NCI-H460 (cell line): ENCODE measurements around the gene APOL4. TPM values are rescaled to one million over a fixed set of nuclear protein-coding genes. Genes with fewer than 3 reads are reported as not detected.
"Not testable (repeated sequence)": the region's sequence is repeated elsewhere in the genome, so short reads cannot be mapped to it uniquely, and the experiment has no call there.

Experiments
- DNase-seq: peaks from one replicate; pipeline ENCODE4 v3.0.0-alpha.2; 2016; ENCODE audit warnings: low read depth; ENCODE audit errors: extremely low read depth
- total RNA-seq: library from RNA; depleted of rRNA; stranded (reverse); fragments of >200 nt; shearing (Covaris generic); gene quantifications from 2 replicates; pipeline ENCODE4 v1.2.3, GENCODE V29; 2014

Gene APOL4
- total RNA-seq, 1 experiment from 2014 or later: not detected

DNA sequence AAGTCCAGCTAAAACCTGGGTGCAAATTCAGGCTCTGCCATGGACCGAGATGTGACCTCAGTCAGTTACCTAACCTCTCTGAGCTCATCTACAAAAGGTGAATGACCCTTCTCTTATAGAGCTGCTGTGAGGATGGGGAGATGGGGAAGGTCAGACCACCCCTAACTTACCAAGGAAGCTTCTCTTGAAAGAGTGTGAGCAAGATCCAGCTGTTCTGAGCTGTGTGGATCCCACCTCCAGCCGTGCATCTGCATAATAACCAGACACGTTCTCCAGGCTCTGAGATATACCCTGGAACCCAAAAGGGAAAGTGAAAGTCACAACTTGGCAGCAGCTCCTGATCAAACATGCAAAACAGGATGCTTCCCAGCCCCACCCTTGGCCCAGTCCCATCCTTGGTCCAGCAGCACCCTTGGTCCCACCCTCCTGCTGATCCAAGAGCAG, 41.1 kb downstream of the APOL4 start, which contains the start of gene APOL3:
APOL3 (minus strand) TSS at position 257 of the 444 bp plus-strand sequence. CDS start 11,700 bp downstream, outside the sequence.
- DNase-seq: no peak

DNA sequence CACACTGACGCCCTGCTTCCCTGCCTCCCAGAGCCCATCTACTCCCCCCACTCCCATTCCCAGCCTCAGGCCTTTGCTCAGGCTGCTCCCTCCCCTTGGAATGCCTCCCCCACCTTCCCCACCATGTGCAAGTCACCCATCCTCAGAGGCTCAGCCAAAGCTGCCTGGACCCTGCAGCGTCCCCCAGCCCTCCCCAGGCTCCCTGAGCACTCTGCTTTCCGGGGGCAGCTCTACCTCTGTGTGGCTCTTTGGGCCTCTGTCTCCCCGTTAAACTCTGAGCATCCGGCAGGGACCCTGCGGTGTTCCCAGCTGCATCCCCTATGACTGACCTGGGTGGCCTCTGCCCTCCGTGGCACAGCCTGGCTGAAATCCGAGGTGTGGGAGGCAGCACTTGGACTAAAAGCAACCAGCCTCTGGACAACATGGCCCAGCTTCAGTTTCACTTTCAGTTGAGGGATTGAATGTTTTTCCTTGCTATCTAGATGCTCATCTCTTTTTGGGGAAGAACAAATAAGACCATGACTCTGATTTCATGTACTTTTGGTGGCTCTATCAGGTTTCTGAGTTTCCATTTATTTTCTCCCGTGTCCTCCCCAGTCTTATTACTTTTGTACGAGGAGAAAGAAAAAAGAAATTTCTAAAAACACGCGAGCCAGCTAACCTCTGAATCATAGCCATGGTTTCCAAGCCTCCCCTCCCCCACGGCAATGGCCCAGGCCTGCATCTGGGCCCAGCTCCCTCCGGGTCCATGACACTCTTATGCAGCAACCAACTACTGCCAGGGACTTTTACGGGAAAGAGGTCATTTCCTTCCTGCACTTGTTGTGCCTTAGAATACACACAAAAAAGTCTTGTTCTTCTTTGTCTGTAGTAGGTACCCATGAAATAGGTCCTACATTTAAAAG, 44.8 kb downstream of the APOL4 start:
- peak; percentile 25 for DNase-seq

DNA sequence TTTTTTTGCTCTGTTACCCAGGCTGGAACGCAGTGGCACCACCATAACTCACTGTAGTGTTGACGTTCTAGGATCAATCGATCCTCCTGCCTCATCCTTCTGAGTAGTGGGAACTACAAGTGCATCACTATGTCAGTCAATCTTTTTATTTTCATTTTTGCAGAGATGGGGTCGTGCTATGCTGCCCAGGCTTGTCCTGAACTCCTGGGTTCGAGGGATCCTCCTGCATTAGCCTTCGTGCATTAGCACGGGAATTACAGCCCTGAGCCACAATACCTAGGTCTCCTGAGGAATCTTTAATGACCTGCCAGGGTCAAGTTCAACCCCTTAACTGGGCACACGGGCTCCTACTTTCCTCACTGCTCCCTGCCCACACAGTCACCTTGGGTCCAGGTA, 45.5 kb downstream of the APOL4 start:
- DNase-seq: no peak

DNA sequence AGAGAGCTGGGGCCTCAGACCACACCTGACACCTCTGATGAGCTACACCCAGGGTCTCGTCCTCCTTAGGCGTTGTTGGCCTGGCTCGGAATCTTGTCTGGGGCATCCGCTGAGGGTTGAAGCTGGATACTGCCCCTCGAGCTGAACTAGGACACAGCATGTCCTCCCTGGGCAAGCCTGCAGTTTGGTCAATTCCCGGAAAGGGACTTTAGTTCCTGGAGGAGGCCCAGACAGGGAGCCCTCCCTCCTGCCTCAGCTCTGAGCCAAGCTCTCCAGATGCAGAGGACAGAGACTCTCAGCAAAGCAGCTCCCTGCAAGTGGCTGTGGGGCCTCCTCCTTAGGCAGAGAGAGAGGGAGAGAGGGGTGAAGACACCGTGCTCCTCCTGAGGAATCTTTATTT, 45.9 kb downstream of the APOL4 start:
- DNase-seq: no peak

DNA sequence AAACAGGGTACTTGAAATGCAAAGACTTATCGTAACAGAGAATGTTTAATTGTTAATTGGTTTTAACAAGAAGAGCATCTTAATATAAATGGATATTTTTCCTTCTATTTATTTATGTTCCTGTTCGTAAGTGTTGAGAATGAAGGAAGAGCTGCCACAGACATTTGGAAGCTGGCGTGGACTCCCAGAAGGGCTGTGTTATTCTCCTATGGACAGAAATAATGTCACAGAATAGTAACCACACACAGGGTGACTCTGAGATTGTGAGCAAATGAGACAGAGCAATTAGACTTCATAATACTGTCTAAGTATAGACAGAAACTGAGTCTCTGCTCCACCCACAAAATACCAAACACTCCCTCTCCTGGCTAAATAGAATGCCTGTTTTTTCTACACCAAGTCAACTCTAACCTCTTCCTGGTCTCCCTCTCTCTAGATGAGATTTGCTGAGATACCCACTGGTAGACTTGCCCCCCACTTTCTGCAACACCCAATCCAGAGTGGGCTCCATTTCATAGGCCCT, 47.1 kb downstream of the APOL4 start:
- DNase-seq: no peak

DNA sequence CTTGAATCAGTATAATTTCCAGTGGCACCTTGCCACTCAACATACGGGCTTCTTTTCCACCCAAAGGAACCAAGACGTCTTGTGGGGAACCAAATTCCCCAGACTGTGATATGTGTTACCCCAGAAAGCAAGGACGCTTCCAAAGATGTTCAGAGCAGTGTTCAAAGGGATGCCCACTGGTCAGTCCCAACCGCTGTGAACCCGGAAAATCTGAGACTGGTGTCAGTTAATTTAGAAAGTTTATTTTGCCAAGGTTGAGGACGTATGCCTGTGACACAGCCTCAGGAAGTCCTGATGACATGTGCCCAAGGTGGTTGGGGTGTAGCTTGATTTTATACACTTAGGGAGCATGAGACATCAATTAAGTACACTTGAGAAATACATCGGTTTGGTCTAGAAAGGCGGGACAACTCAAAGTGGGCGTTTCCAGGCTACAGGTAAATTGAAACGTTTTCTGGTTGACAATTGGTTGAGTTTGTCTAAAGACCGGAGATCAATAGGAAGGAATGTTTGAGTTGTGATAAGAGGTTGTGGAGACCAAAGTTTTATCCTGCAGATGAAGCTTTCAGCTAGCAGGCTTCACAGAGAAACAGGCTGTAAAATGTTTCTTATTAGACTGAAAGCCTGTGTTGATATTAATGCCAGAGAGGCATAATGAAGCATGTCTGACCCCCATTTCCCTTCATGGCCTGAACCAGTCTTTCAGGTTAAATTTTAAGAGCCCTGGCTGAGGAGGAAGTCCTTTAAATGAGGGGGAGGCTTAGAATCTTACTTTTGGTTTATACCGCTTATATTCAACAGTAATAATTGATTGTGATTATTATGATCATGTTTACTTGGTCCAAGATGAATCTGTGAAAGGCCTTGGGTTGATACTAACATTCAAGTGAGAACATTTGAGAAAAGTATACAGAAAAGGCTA, 47.8 kb downstream of the APOL4 start:
- DNase-seq: no peak

DNA sequence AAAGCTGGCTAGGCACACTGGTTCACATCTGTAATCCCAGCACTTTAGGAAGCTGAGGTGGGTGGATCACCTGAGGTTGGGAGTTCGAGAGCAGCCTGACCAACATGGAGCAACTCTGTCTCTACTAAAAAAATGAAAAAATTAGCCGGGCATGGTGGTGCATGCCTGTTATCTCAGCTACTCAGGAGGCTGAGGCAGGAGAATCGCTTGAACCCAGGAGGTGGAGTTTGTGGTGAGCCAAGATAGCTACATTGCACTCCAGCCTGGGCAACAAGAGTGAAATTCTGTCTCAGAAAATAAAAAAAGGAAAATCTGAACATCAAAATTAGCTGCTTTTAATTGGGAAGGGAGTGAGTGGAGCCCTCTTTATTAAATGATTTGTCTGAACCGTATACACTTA, 48.8 kb downstream of the APOL4 start:
- not testable (repeated sequence) for DNase-seq

DNA sequence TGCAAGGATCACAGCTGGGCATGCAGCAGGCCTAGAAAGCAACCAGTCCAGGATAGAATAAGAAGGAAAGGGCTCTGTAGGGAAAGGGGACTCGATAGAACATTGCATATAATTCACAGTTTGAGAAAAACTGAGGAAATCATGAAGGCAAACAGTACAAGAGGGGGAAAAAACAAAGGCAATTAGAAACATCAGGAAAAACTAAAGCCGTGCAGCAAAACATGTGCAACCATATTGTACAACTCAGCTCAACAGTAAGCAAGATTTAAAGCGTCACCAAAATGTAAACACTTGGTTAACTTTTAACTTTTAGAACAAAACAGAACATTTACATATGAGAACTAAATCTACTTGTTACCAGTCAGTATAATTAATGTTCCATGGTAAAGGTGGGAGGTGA, 49.5 kb downstream of the APOL4 start:
- DNase-seq: no peak

DNA sequence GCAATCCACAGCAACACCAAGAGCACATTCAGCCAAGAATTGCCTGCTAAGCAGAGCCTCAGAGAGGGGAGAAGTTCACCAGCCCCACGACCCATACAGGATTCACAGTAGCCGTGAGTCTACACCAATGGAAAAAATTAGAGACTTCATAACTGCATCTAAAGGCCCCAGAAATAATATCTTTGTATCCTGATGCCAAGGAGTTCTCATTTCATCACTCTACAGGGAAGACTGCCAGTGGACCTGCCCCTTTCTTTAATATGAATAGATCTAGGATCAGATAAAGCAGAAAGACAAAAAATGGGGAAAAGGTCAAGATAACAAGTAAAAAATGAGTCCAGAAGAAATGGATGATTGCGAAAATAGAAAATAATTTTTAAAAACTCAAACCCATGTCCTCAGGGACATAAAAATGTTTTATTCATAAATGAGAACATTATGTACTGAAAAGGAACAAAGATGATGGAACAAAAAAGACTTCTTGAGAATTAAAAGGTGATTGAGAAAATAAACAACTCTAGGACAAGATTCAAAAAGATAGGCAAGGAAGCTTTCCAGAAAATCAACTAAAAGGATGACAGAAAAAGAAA, 50.5 kb downstream of the APOL4 start:
- DNase-seq: no peak

DNA sequence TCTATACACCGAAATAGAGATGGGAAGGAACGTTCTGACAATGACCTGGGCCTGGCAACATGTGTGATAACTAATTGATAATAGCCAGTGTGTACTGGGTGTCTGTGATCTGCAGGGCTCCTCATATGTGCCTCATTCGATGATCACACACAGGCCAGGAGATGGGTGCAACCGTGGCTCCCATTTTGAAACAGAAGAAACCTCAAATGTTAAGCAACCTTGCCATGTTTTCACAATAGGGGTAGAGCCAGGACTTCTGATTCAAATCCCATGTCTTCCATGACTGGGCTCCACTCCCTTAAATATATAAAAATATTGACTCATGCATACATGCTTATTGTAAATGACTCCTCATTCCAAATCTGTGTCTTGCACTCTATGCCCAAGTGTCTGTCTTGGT, 52.2 kb downstream of the APOL4 start:
- no peak for DNase-seq

DNA sequence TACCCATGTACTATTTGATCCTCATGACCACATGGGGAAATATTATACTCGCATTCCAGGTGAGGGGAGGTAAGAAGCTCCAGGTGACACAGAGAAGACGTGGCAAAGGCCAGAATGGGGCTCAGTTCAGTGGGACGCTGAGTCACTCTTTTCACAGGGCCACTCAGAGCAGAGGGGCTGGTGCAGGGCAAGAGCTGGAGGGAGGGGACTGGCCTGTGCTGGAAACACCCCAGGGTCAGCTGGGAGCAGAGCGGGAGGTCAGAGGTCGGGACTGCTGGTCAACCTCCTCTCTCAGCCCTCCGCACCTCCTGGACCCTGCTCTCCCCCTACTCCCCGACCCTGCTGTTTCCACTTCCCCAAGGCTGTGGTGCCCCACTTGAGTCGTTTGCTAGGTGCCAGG, 53.2 kb downstream of the APOL4 start:
- no peak for DNase-seq

DNA sequence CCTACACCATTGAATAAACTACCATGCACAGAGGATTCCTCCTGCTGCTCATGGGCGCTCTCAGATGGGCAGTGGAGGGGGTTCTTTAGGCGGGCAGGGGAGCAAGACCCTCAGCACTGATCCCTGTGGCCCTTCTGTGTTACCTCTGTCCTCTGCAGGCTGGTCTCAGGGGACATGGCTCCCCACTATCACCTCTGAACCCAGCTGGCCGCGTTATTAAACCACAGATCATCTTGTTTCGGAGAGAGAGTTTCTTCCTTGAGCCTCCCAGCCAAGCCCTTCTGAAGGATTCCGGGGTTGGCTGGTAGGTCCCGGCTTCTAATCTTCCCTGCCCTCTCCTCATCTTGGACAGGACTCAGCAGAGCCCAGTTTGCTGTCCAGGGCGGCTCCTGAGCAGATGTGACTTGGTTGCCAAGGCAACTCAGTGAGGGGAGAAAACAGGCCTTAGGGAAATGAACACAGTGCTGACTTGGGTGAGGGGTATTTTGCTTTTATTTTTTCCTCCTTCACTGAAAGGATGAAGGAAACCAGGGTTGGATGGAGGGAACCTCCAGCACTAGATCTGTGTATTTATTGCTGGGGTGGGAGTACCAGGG, 54.3 kb downstream of the APOL4 start:
- DNase-seq: no peak

DNA sequence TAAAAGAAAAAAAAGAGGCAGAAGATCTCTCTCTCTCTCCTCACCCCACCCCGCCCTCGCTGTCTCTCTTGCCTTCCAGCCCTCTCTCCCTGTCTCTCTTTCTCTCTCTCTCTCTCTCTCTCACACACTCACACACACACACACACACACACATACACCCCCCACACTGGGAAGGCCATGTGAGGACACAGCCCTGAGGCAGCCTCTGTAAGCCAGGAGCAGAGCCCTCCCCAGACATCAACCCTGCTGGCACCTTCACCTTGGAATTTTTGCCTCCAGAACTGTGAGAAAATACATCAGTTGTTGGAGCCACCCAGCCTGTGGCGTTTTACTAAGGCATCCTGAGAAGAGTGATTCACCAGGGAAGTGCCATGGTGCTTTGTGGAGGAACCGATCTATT, 55.7 kb downstream of the APOL4 start:
- no peak for DNase-seq

DNA sequence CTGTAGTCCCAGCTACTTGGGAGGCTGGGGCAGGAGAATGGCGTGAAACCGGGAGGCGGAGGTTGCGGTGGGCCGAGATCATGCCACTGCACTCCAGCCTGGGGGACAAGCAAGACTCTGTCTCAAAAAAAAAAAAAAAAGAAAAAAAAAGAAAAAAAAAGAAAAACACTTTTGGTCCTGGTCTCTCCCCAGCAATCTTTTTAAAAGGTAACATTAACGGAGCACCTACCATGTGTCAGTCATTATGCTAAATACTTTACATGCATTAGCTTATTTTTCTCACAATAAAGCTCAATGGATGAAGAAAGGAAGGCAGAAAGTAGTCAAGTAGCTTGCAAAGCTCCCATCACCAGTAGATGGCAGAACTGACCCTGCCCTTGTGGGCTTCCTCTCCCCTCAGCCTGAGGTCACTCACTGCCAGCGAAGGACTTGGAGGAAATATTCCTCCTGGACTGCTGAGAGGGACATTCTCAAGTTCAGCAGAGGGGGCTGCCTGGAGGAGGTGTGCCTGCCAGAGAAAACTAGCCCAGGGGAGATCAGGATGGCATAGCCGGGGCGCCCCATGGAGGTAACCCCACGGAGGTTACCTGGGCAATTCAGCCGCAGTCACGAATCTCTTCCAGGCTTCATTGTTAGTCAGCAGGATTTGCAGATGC, 56.6 kb downstream of the APOL4 start:
- peak; percentile 24 for DNase-seq

DNA sequence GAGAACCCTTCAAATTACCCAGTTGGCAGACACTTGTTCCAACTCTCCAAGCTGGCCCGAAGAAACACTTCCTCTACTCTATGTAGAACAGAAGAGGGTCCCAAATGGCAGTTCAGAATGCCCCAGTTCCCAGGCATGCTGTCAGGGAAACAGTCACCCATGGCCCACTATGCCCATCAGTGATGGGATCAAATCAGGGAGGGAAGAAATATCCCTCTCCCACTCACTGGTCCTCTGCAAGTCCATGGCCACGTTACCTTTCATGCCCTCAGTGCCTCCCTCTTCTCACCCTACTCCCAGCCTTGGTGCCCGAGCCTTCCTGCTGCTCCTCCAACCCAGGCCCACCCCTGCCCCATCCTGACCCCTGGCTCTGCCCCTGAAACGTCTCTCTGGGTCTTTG, 57.7 kb downstream of the APOL4 start:
- DNase-seq: no peak

DNA sequence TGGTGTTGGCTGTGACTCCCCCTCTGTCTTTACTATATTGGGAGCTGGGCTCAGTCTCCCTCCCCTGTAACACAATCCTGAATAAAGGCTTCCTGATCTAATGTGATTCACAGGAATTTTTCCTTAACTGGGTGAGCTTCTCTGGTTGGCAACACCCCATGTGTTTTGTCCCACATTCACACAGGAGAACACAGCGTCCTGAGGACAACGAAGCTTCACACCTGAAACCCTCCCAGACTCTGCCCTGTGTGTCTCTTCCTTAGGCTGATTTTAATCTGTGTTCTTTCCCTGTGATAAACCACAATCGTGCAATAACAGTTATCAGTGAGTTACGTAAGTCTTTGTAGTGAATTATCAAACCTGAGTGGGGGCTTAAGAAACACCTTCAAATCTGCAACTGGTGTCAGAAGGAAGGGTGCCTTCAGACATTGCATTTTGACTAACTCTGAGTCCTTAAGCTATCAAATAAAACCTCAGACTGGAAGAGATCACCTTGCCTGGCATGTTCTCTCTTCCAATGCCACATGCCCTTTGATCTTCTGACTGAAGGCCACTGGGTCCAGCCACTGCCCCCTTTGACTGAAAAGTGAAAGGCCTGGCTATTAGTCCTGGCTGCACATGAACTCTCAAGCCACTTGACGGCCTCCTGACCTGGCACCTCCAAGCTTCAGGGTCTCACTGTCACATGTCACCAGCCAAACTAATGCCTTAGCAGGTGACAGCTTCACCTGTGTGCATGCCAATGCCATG, 58.4 kb downstream of the APOL4 start:
- DNase-seq: no peak

DNA sequence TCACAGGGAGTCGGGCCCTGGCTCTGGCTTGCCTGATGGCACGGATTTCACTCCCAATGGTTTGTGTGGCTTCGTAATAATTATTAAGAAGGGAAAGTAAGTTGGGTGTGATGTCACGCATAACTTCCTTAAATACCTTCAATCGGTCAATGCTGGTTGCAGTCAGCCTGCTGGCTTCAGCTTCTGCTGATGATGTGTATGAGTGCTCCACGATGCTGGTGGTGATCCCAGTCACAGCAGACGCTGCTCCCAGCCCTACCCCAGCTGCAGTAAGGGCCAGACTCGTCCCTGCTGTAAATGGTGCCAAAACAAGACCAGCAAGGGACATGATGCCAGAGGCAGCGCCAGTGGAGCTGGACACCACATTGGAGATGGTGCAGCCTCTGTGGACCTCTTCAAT, 60.1 kb downstream of the APOL4 start:
- DNase-seq: no peak
